ENCODE data around the gene ADGRV1.

DNA sequence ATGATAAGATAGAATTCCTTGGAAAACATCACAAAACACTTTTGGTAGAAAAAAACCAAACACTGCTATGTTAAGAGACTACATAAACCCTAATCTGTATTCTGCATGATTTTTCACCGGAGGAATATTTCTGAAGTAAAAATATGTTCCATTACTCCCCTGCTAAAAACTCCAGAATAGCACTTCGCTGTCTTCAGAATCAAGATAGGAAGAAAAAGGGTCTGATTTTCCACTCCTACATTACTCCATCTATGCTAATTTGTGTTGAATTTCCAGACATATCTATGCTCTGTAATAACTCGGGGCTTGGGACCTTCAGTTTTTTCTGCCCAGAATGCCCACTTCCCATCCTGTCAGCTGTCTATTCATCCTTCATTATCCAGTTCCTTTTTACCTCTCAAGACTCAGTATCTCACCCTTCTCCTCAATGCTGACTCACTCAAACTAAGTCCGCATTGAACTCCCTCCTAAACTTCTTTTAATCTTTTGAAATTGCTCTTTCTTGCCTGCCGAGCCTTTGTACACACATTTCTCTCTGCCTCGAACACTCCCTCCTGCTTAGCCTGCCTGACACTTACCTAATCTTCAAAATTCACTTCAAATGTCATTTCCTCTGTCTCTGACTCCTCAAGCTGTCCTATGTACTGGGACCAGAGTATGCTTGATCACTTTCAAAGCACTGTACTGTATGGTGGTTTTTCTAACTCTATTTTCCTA is 653.6 kb downstream of the ADGRV1 start:
- TF ChIP-seq CHCHD3 (CRISPR knock-in tag; IDR thresholded peaks at IDR 0.05) (no peak), MTA3 (IDR thresholded peaks at IDR 0.05; ENCODE audit: borderline replicate concordance) (no peak), ZNF354B (CRISPR knock-in tag; IDR thresholded peaks at IDR 0.05) (no peak), SMAD1 (IDR thresholded peaks at IDR 0.05; ENCODE audit: low read depth, low read length, partially characterized antibody) (no peak), ATF7 (IDR thresholded peaks at IDR 0.05) (no peak), ZNF695 (CRISPR knock-in tag; IDR thresholded peaks at IDR 0.05) (no peak)
- TF ChIP-seq, protein P1, sequence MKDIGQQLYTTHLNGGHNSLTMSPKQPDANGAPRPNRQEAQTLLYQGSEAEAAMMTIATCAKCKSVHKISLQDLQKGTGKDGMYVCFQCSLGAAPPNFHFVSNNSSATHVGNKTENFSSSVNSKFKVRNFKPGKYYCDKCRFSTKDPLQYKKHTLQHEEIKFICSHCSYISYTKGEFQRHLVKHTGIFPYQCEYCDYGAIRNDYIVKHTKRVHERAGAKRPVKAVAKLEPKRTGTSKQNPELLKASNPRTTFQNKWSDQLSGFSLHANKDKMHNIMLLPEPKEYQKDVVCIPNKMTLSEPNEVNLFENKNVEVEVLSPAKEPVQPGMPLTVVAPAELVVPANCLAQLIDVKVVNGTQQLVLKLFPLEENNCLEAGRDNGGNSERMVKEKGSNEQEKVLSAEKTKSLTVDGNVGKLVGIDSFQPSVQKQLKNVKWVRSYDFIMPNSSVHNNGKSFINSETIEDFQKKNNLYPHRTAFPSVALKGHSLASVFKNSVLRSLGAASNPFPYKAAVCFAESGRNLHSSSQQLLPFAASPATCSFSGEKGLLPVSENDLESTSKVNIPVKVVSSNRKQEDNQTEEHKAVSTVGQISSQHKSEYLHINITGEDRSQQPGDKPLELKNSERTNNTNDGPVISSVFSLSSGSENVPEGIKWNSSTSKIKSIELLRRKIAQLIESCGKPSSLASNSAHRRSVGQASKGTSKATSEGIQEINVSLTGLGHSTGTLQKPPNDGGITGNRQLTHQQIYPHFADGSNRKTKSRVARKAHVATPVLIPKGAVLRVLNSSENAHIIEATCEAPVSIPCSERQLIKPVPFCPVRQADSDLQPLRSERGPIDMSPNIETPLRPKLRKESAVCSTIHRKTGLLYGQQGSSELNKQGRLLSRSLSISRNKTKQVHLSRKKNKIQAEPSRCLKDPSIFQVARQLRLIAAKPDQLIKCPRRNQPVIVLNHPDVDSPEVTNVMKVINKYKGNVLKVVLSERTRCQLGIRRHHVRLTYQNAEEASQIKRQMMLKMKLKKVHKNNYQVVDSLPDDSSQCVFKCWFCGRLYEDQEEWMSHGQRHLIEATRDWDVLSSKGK (CRISPR knock-in tag; IDR thresholded peaks at IDR 0.05) = no peak
- TF ChIP-seq, protein P2, sequence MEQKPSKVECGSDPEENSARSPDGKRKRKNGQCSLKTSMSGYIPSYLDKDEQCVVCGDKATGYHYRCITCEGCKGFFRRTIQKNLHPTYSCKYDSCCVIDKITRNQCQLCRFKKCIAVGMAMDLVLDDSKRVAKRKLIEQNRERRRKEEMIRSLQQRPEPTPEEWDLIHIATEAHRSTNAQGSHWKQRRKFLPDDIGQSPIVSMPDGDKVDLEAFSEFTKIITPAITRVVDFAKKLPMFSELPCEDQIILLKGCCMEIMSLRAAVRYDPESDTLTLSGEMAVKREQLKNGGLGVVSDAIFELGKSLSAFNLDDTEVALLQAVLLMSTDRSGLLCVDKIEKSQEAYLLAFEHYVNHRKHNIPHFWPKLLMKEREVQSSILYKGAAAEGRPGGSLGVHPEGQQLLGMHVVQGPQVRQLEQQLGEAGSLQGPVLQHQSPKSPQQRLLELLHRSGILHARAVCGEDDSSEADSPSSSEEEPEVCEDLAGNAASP (IDR thresholded peaks at IDR 0.05) = no peak

All from K562 (cell line).